HG03139 (cell line): ENCODE measurements around the gene GHSR.

Source experiments
- ATAC-seq: cut with Tn5 transposase; IDR thresholded peaks from one replicate; pipeline ENCODE4 v1.9.1; 2021; ENCODE audit not compliant: unreplicated experiment

Gene GHSR

DNA sequence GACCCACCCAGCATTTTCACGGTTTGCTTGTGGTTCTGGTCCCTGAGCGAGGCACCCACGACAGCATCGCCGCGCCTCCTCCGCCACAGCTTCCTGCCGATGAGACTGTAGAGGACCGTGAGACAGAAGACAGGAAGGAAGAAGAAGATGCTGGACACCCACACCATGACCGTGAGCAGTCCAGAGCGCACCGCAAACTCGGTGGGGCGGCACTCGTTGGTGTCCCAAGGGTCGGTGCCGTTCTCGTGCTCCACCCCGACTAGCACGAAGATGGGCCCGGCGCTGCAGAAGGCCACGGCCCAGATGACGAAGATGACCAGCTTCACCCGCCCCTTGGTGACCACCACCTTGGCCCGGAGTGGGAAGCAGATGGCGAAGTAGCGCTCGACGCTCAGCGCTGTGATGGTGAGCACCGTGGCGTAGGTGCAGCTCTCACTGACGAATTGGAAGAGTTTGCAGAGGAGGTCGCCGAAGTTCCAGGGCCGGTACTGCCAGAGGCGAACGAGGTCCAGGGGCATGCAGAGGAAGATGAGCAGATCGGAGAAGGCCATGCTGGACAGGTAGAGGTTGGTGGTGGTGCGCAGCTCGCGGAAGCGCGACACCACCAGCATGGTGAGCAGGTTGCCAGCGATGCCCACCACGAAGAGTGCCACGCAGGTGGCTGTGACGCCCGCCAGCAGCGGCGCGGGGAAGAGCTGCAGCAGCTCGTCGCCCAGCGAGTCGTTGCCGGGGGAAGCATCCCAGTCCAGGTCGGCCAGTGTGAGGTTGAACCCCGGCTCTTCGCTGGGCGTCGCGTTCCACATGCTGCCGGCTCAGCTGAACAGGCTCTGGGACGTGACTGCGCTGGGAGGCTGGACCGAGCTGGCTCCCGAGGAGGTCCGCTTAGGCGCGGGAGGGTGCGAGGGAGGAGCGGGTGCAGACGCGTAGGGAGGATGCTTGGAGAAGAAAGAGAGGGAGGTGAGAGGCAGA, at the start of gene GHSR:
TSS of gene GHSR (minus strand) at position 846 of the 969 bp plus-strand sequence. CDS start at position 803, 43 bp downstream.
- no peak for ATAC-seq

GRCh38 chr3:172490198-172490669, 42.0 kb upstream of the GHSR start:
- peak; percentile 68 for ATAC-seq

DNA sequence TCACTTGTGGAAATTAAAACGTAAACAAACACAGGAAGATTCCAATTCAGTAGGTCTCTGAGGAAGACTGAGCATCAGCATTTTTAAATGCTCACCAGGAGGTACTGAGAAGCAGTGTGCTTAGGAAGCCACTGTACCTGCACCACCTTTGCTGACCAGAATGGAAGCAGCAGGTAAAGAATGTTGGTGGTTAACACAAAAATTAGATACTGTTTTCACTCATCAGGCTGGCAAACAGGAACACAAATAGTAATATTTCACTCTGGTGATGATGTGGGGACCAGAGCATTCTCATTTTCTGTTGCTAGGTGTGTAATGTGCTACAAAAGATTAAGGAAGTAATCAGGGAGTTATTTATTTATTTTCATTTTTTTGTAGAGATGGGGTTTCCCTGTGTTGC, 29.9 kb upstream of the GHSR start:
- no peak for ATAC-seq

GRCh38 chr3:172476347-172476746, 28.1 kb upstream of the GHSR start:
- ATAC-seq: no peak

GRCh38 chr3:172475703-172476102, 27.4 kb upstream of the GHSR start:
- no peak for ATAC-seq

- no peak for ATAC-seq
Observed at GRCh38 chr3:172471903-172472302, 23.6 kb upstream of the GHSR start.

GRCh38 chr3:172470588-172470987, 22.3 kb upstream of the GHSR start:
- no peak for ATAC-seq

DNA sequence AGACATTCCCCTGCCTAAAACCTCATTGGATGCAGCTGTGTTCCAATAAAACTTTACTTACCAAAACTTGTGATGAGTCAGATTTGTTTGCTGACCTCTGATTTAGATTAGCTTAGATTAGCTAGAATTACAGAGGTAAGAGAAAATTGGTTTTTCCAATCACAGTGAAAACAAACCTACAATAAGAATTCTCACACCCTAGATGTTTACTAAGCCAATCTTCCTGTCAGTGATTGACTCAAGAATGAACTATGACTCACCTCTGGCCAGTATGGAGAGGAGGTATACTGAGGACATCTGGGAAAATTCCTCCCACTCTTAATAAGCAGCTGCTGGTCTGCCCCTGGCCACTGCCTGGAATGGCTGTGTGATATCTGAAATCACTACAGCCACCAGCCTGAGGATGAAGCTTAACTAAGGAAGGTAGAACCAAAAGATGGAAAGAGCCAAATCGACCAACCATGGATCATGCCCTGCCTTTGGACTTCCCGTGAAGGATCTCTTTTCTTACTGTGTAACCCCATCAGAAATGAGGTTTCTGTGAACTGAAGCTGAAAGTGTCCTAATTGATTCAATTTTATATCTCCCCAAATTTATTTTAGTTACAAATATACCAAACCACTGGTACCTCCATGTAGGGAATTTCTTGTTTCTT, 19.0 kb upstream of the GHSR start:
- no peak for ATAC-seq

DNA sequence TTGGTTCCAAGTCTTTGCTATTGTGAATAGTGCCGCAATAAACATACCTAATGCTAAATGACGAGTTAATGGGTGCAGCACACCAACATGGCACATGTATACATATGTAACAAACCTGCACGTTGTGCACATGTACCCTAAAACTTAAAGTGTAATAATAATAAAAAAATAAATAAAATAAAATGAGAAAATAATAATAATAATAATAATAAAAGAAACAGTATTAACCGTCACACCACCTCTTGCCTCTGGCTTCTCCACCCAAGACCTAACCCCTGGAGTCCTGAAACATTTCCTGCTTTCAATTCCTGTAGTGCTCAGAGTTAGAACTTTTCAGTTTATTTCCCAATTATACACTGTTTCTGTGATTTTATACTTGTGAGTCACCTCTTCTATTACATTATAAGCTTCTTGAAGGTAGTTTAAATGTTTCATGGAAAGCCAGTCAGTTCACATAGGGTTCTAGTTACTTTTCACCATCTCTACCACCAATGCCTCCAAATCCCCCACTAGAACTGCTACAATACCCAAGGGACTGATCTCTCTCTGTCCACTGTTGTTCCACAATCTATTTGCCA, 18.4 kb upstream of the GHSR start:
- no peak for ATAC-seq

- ATAC-seq: no peak
Observed at GRCh38 chr3:172465281-172465680, 17.0 kb upstream of the GHSR start.

GRCh38 chr3:172464306-172464705, 16.1 kb upstream of the GHSR start:
- no peak for ATAC-seq

- ATAC-seq: no peak
Observed at GRCh38 chr3:172461530-172462138, 13.4 kb upstream of the GHSR start.

DNA sequence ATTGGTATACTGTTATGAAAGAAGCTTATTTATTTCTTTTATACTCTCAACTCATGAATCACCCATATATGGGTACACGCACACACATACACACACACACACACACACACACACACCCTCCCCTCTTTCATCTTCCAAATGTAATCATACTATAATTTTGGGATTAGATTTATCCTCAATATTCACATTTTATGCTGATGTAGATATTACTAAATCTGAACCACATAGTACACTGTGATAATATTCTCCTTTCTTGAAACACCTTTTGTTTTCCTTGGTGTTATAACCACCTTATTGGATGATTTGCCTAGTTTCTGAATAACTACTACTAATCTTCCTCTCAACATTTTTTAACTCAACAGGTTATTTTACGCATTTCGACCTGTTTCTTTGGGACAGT, 8.1 kb upstream of the GHSR start:
- no peak for ATAC-seq

DNA sequence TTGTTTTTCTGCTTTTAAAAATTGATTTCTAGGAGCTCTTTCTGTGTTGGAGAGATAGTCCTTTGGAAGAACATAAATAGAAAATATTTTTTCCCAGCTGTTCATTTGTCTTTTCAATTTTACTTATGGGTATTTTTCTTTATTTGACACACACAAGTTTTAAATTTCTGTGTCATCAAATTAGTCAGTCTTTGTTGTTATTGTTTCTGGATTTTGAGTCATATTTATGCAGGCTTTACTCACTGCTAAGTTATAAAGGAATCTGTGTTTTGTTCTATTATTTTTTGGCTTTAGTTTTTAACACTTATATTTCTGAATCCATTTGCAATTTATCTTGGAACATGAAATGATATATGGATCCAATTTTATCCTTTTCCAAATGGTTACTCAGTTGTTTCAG, 5.9 kb upstream of the GHSR start:
- no peak for ATAC-seq

DNA sequence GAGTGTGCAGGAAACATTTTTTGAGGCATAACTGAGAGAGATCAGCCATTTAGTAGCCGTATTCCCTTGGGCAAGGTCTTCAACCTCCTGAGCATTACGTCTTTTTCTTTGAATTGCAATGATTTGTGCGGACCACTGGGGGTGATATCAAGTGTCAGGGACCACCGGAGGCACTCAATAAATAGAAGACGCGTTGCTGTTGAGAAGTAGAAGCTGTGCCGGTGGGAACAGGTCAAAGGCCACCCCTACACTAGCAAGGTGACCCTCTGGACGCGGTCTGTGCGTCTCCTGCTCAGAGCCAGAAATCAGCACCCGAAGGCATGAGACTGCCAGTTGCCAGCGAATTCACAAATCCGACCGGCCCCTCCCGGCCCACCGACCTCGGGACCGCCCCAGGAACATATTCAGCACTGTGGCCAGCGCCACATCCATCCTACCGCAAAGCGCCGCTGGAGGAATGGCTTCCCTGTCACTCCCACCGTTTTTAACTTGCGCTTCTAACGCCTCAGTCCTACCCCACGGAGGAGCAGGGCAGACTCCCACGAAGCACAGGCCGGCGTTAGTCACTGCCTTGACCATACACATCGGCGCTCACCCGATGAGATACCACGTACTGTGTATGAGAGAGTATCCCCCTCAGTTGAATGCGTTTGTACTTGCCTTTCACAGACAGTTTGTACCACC, 1.4 kb upstream of the GHSR start:
- no peak for ATAC-seq

DNA sequence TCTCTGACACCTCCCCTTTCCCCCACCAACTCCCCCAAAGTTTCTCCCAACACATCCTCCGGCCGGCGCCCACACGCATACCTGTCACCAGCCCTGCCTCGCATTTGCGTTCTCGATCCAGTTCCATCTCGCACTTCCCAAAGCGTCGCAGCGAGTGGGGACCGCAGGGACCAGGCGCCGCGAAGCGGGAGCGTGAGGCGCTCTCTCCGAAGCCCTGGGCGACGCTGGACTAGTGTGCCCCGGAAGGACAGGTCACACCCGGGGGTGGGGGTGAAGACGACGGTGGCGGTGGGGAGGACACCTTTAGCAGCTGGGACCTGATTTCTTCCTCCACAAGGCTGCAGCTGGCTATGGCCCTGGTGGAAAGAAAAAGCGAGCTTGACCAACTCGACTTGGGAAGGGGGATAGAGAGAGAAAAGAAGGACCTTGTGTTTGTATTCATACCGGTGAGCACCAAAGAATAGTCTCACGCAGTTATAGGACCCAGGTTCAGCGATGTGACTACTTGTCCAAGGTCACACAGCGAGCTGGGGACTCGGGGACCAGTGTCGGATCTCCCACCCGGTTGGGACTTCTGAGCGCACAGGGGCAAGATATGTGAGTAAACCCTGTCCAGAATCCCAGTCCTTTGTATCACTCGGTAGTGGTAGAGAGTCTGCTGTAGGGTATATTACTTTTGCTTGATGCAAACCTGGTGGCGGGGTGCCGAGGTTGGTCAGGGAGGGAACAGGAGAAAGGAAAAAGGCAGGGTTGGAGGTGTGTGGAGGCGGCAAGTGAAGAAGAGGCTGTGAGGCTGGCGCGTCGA, 607 bp upstream of the GHSR start:
- ATAC-seq: no peak

- ATAC-seq: no peak
Observed at GRCh38 chr3:172446198-172446597, 2.1 kb downstream of the GHSR start.

DNA sequence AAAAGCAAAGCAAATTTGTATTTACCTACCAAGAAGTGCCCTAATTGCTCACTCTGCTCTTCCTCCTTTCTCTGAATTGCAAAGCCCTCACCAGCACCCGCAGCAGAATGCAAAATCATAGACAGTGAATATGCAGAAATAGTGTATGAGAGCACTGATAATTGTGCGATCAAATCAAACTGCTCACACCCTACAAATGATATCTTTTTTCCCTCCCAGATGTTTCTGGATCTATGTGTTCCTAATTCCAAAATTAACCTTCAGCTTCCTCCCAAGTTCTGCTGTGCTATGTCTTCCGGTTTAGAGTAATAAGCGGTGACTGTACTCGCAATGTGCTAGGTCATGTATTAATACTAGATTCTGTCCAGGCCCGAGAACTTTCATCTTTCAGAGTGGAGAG, 3.4 kb downstream of the GHSR start:
- ATAC-seq: no peak

DNA sequence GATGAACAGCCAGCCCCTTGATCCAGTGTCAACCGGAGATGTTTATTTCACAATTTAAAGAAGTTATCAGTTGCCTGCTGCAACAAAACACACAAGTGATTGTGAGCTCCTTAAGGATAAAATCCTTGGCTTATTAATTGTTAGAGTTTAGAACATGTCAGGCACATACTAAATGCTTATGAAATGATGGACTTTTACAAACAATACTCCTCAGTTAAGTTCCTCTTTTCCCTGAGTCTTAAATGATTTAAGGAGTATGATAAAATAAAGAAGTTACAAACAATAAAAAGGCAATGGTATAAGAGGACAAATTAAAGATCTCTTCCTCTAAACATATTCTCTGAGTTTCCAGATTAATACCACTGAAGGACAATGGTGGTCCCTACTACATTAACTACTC, 5.7 kb downstream of the GHSR start:
- no peak for ATAC-seq

DNA sequence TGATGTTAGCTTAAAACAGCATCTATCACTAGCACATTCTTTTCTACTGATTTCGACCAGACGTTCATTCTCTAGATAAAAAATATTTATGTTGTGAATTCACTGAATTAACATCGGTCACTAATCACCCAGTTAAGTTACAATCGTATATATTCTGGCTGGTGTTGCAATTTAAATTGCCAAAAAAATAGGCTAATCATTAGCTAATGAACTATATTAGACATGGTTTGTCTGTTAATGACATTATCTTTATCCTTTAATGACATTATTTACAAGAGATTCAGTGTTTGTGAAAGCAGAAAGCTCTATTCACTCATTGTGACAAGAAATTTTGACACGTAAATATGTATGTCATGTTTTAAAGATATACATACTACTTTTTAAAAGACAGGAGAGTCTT, 6.7 kb downstream of the GHSR start:
- ATAC-seq: no peak
